M059J (cell line): ENCODE measurements around the gene PDLIM4. TPM values are rescaled to one million over a fixed set of nuclear protein-coding genes. Genes with fewer than 3 reads are reported as not detected.
A peak's percentile ranks its signal among the peaks of the same experiment; 100 is the strongest.

Experiments used
- DNase-seq: peaks from one replicate; pipeline ENCODE4 v3.0.0-alpha.2; 2012; ENCODE audit warnings: low read depth
- total RNA-seq: library from RNA; depleted of rRNA; stranded (reverse); fragments of >200 nt; shearing (Covaris generic); gene quantifications from 2 replicates; pipeline ENCODE4 v1.2.3, GENCODE V29; 2014

PDLIM4 gene
- total RNA-seq, 1 experiment from 2014 or later = 11.7 TPM

DNA sequence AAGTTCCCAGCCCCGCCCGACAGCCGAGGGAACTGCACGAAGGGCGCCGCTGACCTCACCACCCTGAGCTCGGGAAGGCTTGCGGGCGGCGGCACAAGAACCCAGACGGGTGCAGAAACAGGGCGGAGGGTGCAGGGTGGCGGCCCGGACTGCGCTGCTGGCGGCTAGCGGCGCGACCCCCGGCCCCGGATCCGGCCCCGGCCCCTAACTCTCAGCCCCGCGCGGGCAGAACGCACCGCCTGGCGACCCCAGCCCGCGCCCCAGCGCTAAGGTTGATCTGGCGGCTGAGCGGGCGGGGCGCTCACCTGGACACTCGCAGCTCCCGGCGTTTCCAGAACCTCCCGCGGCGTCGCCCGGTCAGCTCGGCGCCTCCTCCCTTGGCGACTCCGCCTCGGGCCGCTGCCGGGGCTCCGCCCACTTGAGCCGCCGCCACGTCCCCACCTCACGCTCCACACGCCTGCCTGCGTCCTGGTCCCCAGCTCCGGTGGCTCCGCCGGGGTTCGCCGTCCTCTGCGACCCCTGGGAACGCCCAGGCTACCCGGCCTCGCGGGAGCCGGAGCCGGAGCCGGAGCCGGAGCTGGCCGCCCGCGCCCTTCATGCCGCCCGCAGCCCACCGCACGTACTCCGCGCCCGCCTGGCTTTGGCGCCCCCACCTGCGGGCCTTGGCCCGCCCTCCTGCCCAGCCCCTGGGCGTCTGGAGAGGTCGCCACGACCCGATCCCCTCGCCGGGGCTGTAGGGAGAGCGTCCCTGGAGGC, 29.8 kb upstream of the PDLIM4 start, which contains the start of gene P4HA2:
TSS of gene P4HA2 (minus strand) at position 369 of the 756 bp plus-strand sequence. CDS start 9,227 bp downstream, outside the sequence.
- DNase-seq = peak; percentile 78

DNA sequence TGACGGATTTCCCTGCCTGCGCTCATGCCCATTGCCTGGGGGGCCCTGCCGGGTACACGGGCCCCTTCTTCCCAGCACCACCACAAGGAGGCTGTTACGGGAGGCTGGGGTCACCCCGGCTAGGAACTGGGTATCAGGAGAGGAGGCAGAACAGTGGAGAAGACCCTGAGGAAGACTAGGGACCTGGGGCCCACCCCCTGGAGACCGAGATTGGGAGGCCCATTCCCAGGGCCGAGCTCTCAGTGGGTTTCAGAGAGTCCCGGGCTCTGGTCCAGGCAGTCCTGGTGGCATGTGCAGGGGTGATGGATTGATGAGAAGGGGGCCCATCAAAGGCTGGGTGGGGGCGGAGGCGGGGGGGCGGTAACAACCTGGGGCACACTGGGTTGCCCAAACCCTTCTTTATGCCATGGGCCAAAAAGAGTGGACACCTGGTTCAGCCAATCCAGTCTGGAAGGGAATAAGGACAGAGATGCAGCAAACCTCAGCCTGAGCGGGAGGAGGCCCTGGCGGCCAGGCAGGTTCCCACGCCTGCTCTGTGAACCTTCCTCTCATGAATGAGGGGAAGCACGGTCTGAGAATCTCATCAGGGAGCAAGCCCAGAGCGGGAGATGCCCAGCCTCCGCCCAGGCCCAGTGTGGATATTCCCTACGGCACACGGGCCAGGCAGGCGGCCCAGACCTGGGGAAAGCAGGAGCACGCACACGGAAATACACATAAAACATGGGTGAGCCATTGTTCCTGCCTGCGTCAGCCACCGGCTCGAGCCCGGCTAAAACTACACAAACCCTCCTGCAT, 29.1 kb upstream of the PDLIM4 start:
- no peak for DNase-seq

DNA sequence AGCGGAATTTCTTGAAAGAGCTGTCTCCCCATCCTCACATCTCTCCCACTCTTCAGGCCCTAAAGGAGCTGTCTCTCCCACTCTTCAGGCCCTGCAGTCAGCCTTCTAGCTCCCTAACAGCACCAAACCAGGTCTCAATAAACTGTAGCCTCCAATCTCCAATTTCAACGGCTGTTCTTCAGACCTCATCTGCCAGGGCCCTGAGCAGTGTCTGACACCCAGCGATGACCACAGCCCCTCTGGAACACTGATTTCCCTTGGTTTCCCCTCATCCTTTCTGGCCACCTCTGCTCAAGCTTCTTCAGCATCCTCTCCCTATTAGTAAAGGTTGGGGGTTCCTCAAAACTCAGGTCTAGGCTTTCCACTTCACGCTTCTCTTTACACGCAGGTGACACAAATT, 28.3 kb upstream of the PDLIM4 start:
- no peak for DNase-seq

- DNase-seq = no peak
Observed at GRCh38 chr5:132230871-132231270, 26.6 kb upstream of the PDLIM4 start.

DNA sequence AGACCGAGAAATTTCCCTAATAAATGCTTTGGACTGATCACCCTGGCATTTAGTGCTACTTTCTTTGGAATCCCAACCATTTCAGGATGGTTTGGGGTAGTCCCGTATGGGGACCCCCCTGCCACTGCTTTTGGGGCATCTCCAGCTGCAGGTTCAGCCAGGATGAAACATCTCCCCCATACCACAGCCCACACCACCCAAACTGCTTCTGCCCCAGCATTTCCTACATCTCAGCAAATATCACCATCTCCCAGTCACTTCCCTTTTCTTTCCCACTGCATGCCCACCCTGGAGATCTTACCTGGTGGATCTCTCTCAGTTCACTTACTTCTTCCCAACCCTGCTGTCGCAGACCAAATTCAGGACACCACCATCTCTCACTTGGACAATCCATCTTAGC, 25.0 kb upstream of the PDLIM4 start:
- no peak for DNase-seq

- DNase-seq = no peak
Observed at GRCh38 chr5:132233081-132233480, 24.4 kb upstream of the PDLIM4 start.

- no peak for DNase-seq
Observed at GRCh38 chr5:132233811-132234683, 23.4 kb upstream of the PDLIM4 start.

DNA sequence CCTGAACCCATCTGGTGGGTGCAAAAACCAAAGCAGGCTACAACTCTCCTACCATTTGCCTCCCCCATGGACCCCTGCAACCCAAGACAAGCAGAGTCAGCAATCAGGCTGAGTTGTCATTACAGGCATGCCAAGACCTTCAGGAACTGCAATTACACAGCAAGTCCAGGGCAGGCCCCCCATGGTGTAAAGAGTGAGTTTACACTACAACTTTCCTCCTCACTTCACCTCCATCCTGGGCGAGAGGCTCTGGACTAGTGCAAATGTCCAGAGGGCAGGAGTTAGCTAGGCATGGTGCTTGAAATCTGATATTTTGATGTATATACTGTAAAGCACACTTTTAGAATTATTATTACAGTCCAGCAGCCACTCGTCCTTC, 22.8 kb upstream of the PDLIM4 start:
- DNase-seq = no peak

DNA sequence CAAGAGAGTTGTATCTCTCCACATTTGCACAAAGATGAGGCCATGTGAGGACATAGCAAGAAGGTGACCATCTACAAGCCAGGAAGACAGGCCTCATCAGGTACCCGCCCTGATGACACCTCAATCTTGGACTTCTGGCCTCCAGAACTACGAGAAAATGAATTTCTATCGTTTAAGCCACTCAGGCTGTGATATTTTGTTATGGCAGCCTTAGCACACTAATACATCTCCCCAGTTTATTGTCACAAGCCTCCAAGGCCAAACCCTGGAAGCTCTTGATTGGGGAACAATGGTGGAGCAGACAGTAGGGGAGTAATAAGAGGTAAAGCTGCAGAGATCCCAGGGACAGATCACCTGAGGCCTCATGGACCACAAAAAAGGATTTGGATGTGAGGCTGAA, 22.2 kb upstream of the PDLIM4 start:
- no peak for DNase-seq

DNA sequence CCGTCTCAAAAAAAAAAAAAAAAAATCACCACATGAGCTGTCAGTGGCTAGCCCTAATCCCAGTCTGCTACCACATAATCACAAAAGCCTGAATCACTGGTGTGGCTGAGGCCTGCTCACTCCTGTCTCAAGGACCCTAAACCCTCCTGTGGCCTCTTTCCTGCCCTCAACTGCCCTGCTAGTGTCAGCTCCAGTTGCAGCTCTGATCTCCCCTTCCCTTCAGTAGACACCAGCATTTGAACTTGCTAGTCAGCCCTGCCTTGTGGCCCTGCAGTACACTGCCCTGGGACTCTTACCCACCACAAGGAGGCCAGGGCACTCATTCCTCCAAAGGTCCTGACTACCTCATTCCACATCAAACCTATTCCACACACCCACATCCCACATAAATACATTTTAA, 20.4 kb upstream of the PDLIM4 start:
- DNase-seq = peak; percentile 54

DNA sequence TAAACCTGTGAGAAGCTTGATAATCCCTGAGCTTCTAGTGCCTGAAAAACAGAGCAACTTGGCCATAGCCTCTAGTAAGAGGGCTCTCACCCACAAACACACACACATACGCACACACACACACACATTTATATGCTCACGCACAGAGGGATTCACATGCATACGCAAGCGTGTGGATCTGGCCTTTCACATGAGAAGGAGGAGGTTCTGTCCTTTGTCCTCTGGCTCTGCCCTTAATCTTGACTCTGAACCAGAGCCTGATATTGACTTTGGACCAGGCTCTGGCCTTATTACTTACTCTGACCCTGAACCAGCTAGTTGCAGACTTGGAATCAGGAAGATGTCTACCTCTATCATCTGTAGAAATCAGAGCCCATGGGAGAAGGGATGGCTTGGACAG, 19.8 kb upstream of the PDLIM4 start:
- DNase-seq = no peak

DNA sequence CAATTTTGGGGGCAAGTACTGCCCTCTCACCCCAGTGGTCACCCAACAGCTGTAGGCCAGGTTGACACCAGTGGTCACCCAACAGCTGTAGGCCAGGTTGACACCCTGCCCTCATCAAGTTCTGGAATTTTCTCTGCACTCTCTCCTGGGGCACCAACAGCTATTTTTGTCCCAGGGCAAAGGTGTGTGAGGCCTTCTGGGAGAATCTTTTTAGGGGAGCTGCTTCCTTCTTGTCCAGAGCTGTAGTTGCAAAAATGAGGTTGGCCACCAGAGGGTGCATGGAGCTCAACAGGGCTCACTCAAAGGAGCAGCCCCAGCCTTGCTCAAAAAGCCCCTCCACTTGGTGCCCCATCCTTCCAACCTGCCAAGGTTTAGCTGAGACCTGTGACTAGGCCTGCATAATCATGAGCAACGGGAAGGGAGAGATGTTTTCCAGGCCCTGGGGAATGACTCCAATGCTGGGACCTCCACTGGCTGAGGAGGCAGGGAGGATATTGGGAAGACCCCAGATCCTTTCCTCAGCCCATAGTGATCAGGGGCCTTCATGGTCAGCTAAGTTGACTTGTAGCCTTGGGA, 19.2 kb upstream of the PDLIM4 start:
- peak; percentile 61 for DNase-seq

GRCh38 chr5:132238901-132239500, 18.5 kb upstream of the PDLIM4 start:
- no peak for DNase-seq

DNA sequence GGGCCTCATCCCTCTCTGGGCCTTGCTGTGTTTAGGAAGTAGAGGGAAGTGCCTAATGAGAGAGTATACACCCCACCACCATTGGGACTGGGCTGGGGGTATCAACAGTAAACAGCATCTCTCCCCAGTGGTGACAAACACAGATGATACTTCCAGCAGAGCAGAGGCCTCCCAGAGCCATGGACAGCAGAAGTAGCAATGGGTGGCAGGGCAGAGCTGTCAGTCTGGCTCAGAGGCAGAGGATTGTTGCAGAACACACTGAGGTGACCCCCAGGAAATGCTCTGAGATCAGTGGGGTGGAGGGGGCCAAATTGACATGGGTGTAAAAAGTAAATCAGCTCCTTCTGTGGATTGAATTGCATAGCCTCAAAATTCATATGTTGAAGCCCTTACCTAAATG, 17.7 kb upstream of the PDLIM4 start:
- DNase-seq = no peak

DNA sequence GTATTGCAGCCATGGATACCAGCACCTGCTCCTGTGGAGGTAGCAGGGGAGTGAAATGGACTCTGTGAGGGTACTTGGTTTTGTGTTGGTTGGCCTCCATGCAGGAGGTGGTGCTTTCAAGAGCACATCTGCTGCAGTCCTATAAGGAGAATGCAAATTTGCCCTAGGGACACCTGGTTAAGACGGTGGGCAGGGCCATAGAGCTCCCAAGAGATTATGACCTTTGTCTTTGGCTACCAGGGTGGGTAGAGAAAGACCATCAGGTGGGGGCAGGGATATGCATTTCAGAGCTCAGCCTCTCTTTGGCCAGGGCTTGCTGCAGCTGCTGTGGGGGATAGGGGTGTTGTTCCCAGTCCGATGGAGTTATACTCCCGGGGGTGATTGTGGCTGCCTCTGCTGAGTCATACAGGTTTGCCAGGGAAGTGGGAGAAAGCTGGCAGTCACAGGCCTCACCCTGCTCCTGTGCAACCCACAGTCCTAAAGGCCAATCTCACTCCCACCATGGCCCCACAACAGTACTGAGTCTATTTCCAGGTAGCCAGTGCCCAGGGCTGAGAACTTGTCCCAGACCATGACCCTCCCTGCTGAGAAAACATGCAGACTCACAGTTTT, 14.0 kb upstream of the PDLIM4 start:
- no peak for DNase-seq

DNA sequence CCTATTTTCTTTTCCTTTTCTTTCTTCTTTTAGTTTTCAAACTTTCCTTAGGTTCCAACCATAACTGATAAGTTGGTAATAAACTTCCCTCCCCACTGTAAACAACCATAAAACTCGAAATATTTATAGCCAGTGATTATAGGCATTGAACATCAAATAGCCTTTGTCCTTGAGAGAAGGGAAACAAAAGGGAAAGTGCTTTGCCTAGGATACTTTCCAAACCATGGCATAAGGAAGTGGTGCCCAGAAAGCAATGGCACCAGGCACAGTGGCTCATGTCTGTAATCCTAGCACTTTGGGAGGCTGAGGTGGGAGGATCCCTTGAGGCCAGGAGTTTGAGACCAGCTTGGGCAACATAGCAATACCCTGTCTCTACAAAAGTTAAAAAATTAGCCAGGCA, 11.9 kb upstream of the PDLIM4 start:
- no peak for DNase-seq

DNA sequence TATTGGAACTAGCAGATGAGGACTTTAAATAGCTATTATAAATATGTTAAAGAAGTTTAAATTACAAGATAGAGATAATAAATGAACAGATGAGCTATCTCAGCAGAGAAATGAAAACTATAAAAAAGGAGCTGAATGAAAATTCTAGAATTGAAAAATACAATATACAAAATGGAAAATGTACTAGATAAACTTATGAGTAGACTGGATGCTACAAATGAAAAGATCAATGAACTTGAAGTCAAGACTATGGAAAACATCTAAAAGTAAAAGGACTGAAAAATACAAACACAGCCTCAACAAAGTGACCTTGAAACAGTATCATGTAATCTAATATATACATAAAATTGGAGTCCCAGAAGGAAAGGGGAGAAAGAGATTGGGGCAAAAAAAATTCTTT, 10.7 kb upstream of the PDLIM4 start:
- DNase-seq = no peak

GRCh38 chr5:132250547-132250946, 6.9 kb upstream of the PDLIM4 start:
- DNase-seq = no peak

DNA sequence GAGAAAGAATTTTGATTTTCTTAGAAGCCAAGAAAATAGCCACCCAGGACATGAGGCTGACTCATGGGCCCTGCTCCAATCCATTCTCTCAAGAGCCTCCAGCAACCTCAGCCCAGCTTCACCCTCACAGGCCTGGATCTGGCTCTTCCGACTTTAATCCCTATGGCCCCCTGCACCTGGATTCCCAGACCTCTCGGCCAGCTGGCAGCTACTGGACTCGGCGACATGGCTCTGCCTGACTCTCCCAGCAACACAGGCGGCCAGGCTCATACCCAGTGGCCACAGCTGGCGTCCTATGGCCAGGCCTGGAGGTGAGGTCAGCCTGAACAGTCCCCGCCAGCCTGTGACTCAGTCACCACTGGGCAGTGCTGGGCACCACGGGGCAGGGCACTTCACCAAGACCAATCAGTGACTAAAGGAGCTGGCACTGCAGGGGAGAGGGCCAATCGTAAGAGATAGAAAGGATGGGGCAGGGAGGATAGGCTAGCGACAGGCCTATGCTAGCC, 6.2 kb upstream of the PDLIM4 start:
- peak; percentile 93 for DNase-seq

DNA sequence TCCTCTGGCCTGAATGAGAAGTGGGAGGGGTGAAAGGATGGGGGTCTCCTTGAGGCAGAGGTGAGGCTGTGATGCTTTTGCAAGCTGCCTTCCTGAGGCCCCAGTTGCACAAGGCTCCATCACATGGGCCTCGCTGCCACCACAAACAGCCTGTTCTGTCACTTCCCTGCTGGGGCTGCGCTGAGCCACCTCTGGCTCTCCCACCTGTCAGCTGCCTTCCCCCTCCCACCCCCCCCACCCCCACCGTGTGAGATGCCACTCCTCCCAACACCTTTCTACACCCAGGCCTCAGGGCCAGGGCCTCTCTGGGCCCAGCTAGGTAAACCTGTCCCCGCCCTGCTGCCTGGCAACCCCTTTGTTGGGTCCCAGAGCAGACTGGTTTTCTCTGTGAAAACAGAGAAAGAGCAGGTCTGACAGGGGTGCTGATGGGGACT, 4.5 kb upstream of the PDLIM4 start:
- DNase-seq = no peak
